HG03432 (cell line): ENCODE measurements around the gene CACNA1D.
"Not testable (repeated sequence)": the region's sequence is repeated elsewhere in the genome, so short reads cannot be mapped to it uniquely, and the experiment has no call there.

Experiments used
- ATAC-seq: cut with Tn5 transposase; IDR thresholded peaks from one replicate; pipeline ENCODE4 v1.9.1; 2021; ENCODE audit warnings: mild to moderate bottlenecking, moderate library complexity; ENCODE audit not compliant: unreplicated experiment

CACNA1D gene

GRCh38 chr3:53612508-53612907 lies 118.1 kb downstream of the CACNA1D start:
- ATAC-seq, result no peak

GRCh38 chr3:53613125-53613524 lies 118.7 kb downstream of the CACNA1D start:
- no peak for ATAC-seq

DNA sequence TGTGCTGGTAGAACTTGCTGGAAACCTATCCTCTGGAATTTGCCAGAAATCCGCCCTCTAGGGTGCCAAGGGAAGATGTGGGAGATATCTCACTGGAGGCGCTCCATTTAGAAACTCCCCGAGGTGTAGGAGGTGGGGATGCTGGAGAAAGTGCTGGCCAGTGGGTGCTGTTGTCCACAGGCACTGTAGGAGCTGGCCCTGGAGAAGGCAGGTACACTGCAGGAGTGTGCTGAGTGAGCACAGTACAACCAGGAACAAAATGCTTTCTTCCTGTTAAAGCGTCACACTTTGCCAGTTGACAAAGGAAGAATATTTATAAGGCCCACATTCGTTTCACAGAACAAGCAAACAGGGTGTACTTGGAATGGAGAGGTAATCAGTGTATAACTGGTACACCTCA lies 119.9 kb downstream of the CACNA1D start:
- ATAC-seq, result no peak

GRCh38 chr3:53616321-53616720 lies 121.9 kb downstream of the CACNA1D start:
- no peak for ATAC-seq

DNA sequence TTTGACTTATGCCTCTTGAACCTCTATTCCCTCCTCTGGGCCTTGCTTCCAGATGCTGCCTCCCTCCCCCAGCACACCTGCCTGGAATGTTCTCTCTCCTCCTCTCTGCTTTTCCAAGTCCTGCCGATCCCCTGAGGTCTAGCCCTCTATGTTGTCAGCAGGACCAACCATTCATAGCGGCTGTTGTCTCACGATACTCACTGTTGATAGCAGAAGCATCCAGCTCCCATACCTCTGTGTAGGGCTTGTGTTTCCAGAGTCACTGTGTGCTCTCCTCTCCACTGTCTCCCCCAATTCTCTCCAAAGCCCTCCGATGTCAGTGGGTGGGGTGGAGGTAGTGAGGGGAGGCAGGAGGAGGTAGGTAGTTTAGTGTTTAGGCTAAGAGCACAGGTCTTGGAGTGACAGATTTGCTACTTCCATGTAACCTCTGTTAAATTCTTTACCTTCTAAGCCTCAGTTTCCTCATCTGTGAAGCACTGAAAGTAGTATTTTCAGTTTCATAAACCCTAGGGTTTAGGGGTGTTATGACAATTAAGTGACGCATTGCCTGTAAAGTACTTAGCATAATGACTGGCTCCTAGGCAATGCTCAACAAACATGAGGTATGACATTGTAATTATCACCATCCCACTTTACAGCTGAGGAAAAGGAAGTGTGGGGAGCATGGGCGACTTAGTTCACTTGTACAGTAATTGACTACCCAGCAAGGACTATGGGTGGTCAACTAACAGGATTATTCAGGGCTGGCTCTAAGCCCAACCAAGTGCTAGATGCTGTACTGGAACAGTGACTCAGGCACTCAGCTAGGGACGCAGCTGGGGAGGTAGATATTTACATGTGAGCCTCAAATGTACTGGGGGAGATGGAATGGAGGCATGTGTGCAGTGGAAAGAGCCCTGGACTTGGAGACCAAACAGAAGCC lies 122.8 kb downstream of the CACNA1D start:
- no peak for ATAC-seq

DNA sequence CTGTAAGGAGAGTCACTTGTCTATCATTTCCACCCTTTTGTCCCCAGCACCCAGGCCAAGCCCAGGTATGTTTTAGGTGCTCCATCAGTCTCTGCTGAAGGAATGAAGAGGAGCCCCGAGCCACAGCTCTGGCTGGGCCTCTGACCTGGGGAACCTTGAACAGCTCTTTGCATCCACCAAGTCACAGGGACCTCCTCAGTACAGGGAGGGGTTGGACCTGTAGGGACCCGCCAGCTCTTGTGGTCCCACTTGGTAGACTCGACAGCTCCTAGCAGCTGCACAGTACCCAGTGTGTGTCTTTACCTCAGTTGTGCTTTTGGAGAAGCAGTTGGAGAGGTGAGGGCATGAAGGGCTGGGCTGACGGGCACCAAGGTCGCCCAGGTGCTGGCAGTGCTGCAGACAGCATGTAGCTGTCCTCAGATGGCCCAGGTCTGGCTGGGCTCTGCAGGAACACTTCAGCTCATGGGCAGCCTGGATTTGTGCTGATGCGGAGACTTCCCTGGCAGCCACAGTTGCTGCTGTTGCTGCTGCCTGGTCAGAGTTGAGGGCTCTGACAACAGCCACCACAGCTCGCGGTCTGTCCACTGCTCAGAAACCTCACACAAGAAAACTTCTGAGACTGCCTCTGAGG lies 123.6 kb downstream of the CACNA1D start:
- no peak for ATAC-seq

DNA sequence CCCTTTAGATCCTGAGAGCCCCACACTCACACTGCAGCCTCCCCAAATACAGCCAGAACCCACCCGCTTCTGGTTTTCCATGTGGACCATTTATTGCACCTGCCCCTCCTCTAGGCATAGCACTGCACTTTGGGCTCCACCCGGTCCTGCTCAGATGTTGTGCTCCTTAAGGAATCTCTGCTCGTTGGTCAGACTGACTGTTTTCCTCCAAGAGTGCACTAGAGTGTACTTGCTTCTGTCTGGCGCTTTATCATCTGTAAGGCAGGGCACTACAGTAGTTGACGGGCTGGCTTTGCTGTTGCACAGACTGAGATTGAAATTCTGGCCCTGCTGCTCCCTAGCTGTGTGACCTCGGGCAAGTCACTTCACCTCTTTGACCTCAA lies 124.1 kb downstream of the CACNA1D start:
- ATAC-seq, result no peak

GRCh38 chr3:53618936-53619335 lies 124.5 kb downstream of the CACNA1D start:
- no peak for ATAC-seq

- ATAC-seq, result no peak
Observed at GRCh38 chr3:53624061-53624857, 129.8 kb downstream of the CACNA1D start.

DNA sequence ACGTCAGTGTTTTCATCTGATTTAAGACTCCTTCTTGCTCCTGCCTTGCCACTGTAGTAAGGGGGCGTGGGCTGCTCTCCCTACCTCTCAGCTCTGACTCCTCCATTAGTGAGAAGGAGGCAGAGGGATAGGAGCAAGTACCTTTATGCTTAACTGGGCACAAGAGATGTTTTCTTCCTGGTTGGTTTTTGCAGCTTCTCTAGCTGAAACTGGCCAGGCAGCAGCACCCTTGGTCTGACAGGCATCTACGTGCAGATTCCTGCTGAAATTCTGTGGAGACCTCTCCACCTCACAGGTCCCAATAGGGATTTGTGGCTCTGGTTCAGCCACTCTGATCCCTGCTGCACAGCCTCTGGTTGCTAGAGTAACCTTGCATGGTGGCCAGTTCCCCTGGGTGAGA lies 132.5 kb downstream of the CACNA1D start:
- no peak for ATAC-seq

DNA sequence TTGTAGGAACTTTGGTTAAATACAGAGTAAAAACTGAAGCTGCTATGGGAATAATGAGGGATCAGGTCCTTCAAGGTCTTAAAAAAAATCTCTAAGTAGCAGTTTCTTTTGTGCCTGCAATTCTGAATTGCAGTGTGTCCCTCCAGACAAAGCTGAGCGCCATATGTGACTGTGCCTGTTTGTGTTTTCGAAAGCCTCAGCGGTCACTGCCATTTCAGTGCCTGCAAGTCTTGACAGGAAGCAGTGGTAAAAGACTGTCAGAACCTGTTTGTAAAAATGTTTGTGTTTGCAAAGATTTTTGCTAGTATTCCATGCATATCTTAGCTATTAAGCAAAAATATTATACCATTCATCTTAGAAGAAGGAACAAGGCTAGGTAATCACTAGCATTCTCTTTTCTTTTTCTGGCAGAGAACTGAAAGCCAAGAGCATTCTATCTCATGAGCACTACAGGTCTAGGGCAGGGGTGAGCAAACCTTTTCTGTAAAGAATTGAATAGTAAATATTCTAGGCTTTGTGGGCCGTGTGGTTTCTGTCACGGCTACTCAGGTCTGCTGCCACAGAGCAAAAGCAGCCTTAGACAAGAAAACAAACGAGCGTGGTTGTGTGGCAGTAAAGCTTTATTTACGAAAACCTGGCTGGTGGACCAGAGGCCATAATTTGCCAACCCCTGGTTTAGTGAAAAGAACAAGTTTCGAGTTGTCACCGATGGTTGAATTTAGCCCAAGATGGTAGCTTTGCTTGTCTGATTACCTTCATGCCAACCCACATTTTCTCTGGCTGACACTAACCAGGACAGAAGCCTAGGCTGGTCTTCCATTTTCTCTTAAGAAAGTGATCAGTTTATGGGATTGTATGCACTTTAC lies 134.4 kb downstream of the CACNA1D start:
- no peak for ATAC-seq

- no peak for ATAC-seq
Observed at GRCh38 chr3:53629402-53629723, 135.0 kb downstream of the CACNA1D start.

DNA sequence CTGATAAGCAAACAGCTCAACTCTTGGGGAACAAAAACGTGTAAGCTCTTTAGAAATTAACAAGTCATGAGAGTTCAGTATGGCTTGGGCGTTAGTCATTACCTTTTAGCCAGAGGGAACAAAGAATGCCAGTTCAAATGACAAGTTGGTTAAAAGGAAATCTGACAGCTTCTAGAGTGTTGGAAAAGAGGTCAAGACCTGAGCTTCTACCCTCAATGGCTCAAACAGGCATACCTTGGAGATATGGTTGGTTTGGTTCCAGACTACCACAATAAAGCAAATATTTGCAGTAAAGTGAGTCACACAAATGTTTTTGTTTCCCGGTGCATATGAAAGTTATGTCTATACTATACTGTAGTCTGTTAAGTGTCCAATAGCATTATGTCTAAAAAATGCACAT lies 136.1 kb downstream of the CACNA1D start:
- ATAC-seq, result no peak

DNA sequence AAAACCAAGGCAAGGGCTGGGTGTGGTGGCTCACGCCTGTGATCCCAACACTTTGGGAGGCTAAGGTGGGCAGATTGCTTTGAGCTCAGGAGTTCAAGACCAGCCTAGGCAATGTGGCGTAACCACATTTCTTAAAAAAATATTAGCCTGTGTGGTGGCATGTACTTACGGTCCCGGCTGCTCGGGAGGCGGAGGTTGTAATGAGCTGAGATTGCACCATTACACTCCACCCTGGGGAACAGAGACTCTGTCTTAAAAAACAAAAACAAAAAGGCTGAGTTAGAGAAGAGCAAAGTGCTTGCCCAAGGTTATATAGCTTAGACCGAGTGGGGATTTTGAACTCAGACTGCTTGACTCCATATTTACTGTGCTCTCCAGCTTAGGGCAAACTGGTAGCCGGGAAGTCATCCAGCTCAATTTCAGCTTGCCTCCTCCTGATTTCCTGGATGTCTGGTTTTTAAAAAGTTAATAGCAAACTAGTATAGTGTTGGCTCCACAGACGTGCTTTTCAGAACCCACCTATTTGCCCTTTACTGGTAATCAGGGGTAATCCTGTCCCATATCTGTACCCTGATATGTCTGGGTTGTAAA lies 138.9 kb downstream of the CACNA1D start:
- no peak for ATAC-seq

- no peak for ATAC-seq
Observed at GRCh38 chr3:53635041-53635440, 140.6 kb downstream of the CACNA1D start.

DNA sequence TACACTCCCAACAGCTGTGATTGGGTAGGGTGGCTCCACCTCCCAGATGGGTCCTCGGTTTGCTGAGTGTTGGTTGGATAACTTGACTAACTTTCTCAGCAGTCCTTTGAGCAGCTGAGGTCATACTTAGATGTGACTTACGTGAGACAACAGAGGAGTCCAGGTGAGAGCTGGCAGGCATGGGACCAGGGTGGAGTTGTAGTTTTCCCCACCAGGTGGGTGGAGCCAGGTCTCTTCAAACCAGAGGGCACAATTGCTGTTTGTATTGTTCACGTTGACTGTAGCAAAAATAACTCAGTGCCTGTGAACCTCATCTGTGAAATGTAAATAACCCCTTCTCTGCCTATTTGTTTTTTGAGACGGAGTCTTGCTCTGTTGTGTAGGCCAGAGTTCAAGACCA lies 144.4 kb downstream of the CACNA1D start:
- ATAC-seq, result not testable (repeated sequence)

GRCh38 chr3:53641397-53641796 lies 147.0 kb downstream of the CACNA1D start:
- no peak for ATAC-seq

DNA sequence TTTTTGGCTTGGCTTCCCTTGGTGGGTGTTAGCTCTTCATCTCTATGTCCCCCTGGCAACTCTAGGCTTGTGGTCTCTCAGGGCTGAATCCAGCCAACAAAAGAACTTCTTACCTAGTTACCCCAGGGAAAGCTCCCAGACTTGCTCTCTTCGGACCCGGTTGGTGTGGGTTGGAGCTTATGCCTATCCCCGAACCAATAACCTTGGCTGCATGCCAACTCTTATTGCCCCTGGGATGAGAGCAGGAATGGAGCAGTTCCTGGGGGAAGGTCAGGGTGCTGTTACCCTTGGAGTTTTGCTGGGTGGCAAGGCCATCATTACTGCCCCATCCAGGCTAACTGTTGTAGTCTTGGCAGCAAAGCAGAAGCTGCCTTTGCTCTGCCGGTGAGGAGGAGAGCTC lies 147.8 kb downstream of the CACNA1D start:
- no peak for ATAC-seq

- ATAC-seq, result no peak
Observed at GRCh38 chr3:53643757-53644156, 149.3 kb downstream of the CACNA1D start.

- no peak for ATAC-seq
Observed at GRCh38 chr3:53645754-53646153, 151.3 kb downstream of the CACNA1D start.
